Mesothelial cell of epicardium (in vitro differentiated cells): Measurements from ENCODE around the gene DHRS7. TPM values are rescaled to one million over a fixed set of nuclear protein-coding genes. Genes with fewer than 3 reads are reported as not detected.
A peak's percentile ranks its signal among the peaks of the same experiment; 100 is the strongest.

ENCODE experiments used
- DNase-seq, 2 experiments: peaks; one replicate each; pipeline ENCODE4 v3.0.0; 2021; ENCODE audit warnings: low spot score in 2 of 2; ENCODE audit not compliant: unreplicated experiment in 2 of 2
- H3K27ac Mint-ChIP-seq: 2 replicates; pipeline ENCODE4 v1.8.0; 2021; ENCODE audit warnings: mixed read lengths
- H3K27me3 Mint-ChIP-seq: 2 replicates; pipeline ENCODE4 v1.8.0; 2021; ENCODE audit warnings: low read depth, mixed read lengths
- H3K36me3 Mint-ChIP-seq: 2 replicates; pipeline ENCODE4 v1.8.0; 2021; ENCODE audit warnings: mixed read lengths
- H3K4me1 Mint-ChIP-seq: 2 replicates; pipeline ENCODE4 v1.8.0; 2021; ENCODE audit warnings: mixed read lengths
- H3K4me3 Mint-ChIP-seq: 2 replicates; pipeline ENCODE4 v1.8.0; 2021; ENCODE audit warnings: mild to moderate bottlenecking, moderate library complexity, mixed read lengths
- H3K9me3 Mint-ChIP-seq: 2 replicates; pipeline ENCODE4 v1.8.0; 2021; ENCODE audit warnings: mixed read lengths
- total RNA-seq: library from RNA; stranded (reverse); gene quantifications from 3 replicates; pipeline ENCODE4 v1.2.1, GENCODE V29; 2021
- TF ChIP-seq, protein P1 (sequence below): fragments of 200-600 bp; sonication (generic); IDR thresholded peaks from one replicate; pipeline ENCODE4 v1.5.0; 2021; ENCODE audit warnings: antibody characterized with exemption; ENCODE audit not compliant: unreplicated experiment

Gene DHRS7
- total RNA-seq, 1 donor from 2014 or later, result 33.5 TPM

DNA sequence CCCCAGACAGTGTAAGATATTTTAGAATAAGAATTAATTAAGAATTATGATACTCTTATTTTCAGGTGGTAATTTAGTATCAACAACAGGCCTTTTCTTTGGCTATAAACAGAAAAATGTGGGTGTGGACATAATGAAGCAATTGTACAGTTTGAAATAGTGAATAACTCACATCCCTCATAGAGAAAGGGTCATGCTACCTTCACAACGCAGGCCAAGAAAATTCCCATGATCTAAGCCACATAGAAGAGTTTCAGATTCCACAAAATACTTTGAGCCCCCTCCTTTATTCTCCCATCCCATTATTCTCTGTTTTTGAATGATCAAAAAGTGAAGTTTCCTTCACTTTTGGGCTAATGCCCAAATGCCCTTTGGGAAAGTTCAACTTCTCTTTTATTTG lies 23.5 kb upstream of the DHRS7 start:
- no peak for DNase-seq
- Mint-ChIP-seq H3K27ac (no peak overlapping the region), H3K27me3 (peaks cover 11% of the 10 kb centered on the region), H3K4me3 (no peak overlapping the region), H3K4me1 (peaks cover 9% of the 10 kb centered on the region), H3K36me3 (no peaks in the 10 kb centered on the region), H3K9me3 (no peaks in the 10 kb centered on the region)
- TF ChIP-seq, protein P1, sequence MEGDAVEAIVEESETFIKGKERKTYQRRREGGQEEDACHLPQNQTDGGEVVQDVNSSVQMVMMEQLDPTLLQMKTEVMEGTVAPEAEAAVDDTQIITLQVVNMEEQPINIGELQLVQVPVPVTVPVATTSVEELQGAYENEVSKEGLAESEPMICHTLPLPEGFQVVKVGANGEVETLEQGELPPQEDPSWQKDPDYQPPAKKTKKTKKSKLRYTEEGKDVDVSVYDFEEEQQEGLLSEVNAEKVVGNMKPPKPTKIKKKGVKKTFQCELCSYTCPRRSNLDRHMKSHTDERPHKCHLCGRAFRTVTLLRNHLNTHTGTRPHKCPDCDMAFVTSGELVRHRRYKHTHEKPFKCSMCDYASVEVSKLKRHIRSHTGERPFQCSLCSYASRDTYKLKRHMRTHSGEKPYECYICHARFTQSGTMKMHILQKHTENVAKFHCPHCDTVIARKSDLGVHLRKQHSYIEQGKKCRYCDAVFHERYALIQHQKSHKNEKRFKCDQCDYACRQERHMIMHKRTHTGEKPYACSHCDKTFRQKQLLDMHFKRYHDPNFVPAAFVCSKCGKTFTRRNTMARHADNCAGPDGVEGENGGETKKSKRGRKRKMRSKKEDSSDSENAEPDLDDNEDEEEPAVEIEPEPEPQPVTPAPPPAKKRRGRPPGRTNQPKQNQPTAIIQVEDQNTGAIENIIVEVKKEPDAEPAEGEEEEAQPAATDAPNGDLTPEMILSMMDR, result no peak

DNA sequence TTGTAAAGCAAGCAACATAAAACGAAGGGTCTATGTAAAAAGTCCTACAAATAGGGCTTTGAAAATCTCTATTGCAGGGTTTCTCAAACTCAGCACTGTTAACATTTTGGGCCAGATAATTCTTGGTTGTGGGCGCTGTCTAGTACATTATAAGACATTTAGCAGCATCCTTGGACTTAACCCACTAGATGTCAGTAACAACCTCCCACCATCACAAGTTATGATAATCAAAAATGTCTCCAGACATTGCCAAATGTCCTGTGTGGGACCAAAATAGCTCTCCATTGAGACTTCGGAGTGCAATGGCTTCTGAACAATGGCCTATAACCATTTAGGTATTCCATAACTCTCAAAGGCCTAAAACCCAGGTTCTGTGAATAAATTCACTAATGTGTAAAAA lies 22.9 kb upstream of the DHRS7 start:
- Mint-ChIP-seq H3K27me3 (peaks cover 11% of the 10 kb centered on the region), H3K4me1 (peaks cover 9% of the 10 kb centered on the region), H3K27ac (no peak overlapping the region), H3K36me3 (no peaks in the 10 kb centered on the region), H3K9me3 (no peaks in the 10 kb centered on the region), H3K4me3 (no peak overlapping the region)
- DNase-seq, result no peak
- TF ChIP-seq, protein P1, result no peak

DNA sequence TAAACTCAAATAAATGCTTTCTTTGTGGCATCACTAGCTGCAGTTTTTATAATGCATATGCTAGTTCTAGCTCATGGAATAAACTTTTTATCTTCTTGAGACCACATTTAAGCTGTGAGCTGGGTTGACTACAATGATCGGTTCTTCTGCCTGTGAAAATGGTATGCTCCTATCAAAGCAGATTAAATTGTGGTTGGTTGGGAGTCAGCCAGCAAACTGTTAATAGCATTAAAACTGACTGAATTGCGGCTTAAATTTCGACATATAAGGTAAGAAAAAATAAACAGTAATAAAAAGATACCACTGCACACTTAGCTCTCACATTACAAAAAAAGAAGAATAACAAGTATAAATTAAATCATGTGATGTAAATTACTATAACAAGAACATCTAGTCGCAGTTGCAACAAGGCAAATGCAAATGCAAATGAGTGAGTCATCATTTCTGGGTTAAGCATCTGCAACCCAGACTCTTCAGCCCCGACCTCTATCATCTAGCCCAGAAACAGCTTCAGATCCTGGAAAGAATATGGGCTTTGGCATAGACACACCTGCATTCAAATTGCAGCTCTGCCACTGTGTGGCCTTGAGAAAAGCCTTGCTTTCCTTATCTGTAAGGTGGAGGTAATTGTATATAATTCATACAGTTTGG lies 19.8 kb upstream of the DHRS7 start:
- Mint-ChIP-seq H3K9me3 (no peaks in the 10 kb centered on the region), H3K4me1 (peaks cover 5% of the 10 kb centered on the region), H3K4me3 (no peak overlapping the region), H3K36me3 (no peaks in the 10 kb centered on the region), H3K27me3 (peaks cover 11% of the 10 kb centered on the region), H3K27ac (no peak overlapping the region)
- no peak for DNase-seq
- TF ChIP-seq, protein P1, result no peak

DNA sequence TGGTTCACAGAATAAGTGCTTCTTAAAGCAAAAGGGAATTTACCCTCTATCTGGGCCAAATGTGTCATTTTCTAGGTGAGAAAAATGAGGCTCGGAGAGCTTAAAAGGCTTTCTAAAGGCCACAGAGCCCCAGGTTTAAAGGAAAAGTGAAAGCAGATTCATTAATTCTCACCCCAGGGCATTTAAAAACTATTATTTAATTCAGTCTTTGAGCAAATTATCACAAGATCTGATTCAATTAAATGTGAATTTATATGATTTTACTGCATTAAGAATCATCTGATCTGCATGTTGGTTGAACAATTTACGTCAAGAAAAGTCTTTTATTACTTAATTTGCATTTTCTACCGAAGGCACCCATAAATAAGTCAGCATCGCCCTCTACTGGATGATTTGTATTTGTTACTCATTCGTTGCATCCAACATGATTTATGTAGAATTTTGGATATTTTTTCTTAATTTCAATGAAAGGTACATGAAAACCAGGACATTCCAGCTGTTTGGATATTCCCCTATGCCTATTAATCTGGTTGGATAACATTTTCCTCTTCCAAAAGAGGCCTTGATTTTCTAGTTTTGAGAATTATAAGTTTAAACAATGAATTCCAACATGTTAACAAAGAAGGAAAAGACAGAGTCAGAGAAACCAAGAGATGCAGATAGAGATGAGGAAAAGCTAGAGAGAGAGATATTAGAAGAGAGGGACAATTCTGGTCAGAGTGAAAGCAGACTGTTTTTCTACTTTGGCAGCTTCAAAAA lies 19.1 kb upstream of the DHRS7 start:
- no peak for DNase-seq
- Mint-ChIP-seq H3K9me3 (peaks cover 4% of the 10 kb centered on the region), H3K36me3 (no peaks in the 10 kb centered on the region), H3K27me3 (peaks cover 11% of the 10 kb centered on the region), H3K4me3 (peak overlapping the region; percentile 52), H3K4me1 (peaks cover 5% of the 10 kb centered on the region), H3K27ac (no peak overlapping the region)
- TF ChIP-seq, protein P1, result peak; percentile 85

DNA sequence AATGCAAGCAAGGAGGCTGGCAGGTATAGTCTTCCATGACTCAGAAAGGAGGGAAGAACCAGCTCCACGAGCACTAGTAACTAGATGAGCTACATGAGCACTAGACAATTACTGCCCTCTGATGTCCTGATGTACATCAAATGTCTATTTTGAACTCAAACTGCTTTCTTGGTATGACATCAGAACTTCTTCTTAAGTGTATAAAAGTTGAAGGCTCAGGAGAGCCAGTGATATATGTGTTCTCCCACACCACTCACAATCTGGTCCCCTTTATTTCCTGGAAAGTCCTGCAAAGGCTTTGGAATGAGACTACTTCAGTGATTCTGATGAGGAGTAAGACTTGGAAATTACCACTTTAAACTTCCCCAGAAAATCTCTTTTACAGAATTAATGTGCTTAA lies 18.5 kb upstream of the DHRS7 start:
- H3K27me3 Mint-ChIP-seq, result peaks cover 11% of the 10 kb centered on the region
- no peak overlapping the region for H3K27ac Mint-ChIP-seq
- peaks cover 8% of the 10 kb centered on the region for H3K9me3 Mint-ChIP-seq
- TF ChIP-seq, protein P1, result no peak
- H3K4me3 Mint-ChIP-seq, result peak overlapping the region; percentile 52
- H3K4me1 Mint-ChIP-seq, result peaks cover 5% of the 10 kb centered on the region
- no peaks in the 10 kb centered on the region for H3K36me3 Mint-ChIP-seq
- DNase-seq, result no peak
